A204.1 (cell line): ENCODE results near the gene ENO2.
A peak's percentile ranks its signal among the peaks of the same experiment; 100 is the strongest.

Source experiments
- FAIRE-seq: peaks from 2 replicates; lab custom pipeline; 2012; peaks lifted over from hg19 to GRCh38; lab: Jason Lieb, UNC

The ENO2 gene

DNA sequence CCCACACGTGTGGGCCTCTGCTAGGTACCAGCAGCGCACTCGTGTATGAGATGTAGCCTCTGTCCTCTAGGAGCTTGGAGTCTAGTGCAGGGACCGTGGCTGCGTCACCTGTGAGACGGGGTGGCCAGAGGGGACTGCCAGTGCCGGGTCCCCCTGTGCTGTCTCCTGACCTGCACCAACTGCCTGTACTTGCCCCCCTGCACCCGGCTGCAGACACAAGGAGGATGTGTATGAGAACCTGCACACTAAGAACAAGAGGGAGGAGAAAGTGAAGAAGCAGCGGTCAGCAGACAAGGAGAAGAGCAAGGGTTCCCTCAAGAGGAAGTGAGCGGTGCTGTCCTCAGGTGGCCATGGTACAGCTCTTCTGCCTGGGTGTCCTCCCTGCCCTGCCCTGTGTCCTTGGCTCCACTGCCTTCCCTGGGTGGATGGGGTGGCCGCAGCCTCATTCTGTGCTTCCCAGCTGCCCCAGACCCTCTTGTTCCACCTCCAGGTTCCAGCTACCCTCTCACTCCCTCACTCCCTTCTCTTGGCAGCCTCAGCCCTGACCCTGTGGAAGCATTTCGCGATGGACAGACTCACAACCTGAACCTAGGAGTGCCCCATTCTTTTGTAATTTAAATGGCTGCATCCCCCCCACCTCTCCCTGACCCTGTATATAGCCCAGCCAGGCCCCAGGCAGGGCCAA lies 46.4 kb downstream of the ENO2 start:
- FAIRE-seq, result no peak

DNA sequence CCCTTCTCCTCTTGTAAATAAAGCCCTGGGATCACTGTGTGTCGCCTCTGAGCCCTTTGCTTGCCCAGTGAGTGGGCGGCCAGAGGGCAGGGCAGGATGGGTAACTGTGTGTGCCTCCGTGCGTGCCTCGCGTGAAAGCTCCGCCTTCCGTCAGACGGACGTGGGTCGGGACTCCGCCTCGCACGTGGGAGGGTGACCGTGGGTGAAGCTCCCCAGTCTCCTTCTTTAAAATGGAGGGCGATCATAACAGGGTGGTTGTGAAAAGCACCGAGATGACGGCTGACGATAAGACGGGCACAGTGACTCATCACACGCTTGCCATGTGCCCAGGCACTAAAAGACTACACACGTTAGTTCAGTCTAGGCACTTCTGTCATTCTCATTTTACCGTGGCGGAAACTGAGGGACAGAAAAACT lies 46.9 kb downstream of the ENO2 start:
- FAIRE-seq, result no peak

DNA sequence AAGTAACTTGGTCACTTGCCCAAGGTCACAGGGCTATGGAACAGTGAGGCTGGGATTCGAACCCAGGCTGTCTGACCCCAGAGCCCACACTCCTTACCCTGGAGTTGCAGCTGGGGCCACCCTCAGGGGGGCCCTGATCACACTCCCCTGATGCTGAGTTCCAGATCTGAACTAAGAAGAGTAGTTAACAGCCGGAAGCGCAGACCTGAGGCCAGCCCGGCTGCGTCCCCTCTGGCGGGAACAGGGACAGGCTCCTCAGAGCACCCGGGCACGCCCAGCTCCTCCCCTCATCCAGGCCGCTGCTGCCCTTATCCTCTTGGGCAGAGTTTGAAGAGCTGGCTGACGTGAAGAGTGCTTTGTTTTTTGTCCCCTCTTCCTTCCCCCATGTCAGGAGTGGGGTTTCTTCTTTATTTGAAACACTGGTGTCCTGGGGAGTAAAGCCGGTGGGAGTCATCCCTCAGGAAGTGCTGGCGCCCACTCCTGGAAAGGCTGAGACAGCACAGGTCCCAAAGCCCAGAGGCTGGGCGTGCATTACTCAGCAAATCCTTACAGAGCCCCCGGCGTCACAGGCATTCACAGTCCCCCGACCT lies 47.4 kb downstream of the ENO2 start:
- FAIRE-seq, result peak; percentile 53

DNA sequence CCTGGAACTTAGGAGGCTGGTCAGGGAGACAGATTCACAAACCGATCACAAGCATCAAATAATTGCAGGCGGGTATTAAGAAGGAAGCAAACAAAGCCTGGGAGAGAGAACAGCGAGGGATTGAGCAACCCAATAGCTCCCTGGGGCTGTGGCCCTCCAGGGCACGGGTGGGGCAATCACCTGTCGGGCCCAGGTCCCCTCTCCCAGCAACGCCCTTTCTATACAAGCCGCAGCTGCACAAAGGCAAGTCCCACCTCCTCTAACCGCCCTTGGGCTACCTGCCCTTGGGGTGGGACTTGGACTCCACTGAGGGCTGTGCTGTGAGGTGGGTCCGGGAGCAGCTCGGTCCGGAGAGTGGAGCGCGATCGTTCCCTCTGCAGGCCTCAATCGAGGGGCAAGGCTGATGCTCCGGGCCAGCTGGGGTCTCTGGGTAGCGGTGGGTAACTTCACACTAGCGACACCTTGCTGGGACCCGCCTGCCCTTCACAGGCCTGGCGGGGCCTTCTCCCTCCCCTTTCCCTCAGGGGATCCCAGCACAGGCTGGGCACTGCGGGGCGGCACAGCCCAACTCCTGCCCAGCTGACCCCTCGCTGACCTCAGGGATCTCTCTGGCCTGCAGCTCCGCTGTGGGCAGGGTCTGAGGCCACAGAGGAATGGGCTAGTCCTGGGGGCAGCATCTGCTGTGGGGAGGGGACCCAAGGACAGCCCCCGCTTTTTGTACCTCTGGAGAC lies 48.1 kb downstream of the ENO2 start:
- FAIRE-seq, result no peak

DNA sequence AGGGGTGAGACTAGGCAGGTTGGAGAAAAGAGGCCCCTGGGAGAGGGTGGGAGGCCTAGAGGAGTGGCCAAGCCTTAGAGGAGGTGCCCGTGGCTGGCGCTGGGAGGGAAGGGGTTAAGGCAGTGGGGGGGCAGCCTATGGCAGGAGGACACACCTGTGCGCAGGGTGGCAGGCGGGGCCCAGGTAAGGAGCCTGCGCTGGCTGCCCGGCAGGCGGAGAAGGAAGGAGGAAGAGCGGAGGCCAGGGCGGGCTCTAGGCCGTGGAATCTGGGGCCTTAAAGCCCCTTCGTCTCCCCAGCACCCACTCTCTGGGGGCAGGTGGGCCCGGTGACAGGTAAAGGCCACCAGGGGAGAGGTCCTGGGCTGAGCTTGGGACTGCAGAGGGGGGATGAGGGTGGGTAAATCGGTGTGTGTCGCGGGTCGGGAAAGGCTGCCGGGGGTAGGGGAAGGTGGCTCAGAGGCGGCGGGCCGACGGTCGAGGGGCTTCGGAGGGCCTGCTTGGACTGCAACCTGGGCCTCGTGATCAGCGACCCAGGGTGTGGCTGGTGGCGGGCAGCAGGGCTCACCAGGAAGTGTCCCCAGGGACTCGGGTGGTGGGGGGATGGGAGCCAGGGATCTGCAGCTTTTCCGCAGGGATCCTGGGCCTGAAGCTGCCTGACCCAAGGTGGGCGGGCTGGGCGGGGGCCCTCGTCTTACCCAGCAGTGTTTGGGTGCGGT lies 48.8 kb downstream of the ENO2 start:
- FAIRE-seq, result no peak

DNA sequence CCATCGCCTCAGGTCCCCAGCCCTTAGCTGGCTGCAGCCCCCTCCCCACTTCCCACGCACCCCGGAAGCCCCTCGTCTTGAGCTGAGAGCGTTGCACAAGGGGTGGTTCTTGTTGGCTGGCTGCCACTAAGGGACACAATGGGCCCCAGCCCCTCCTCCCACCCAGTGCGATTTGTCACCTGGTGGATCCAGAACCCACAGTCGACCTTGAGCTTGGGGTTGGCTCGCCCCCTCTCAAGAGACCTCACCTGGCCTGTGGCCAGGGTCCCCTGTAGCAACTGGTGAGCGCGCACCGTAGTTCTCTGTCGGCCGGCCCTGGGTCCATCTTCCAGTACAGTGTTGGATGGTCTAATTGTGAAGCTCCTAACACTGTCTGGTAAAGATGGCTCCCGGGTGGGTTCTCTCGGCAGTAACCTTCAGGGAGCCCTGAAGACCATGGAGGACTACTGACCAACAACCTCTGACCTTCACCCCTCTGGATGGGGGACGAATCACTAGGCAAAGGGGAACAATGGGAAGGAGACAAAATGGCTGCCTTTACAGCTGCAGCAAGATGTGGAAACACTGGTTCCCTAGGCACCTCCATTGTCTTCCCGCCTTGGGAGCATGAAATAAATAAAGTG lies 49.5 kb downstream of the ENO2 start:
- no peak for FAIRE-seq

DNA sequence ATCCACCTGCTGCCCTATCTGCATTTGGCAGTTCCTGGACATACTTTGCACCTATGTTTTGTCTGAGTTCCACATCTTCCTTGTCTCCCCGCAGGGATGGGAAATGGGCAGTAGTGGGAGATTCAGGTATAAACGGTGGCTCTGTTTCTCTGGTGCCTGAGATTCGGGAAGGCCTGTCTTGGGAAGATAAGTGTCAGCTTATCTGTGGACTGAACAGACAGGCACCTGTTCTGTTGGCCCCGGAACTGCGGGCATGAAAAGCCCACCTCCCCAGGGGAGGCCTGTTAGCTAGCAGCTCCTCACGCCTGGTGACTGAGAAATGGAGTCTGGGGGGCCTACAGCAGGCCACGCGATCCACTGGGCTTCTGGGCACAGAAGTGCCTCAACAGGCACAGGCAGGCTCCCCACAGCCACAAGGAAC lies 50.2 kb downstream of the ENO2 start:
- FAIRE-seq, result no peak

DNA sequence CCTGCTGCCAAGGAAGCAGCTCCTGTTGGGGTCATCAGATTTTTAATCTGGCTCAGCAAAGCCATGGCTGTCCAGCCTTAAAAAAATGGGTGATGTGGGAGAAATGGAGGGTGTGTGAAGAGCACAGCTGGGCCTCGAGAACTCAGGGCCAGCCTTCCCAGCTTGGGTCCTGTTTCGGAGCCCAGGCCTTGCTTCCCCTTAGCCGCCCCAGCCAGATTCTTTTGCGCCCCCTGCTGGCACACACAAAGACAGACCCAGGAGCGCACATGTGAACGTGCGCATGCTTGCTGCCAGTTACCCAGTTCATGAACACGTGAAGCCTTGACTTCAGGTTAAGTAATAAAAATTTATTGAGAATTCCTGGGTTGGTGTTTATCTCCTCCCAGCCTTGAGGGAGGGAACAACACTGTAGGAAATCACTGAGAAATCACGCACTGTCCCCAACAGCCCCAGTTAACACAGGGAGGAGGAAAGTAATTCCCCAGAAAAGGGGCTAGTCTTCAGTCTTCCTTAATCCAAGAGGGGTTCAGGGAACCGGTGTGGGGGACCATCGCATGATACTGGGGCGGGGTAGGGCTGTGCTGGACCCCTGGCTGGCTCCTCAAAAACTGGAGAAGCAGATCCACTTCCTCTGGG lies 50.8 kb downstream of the ENO2 start:
- FAIRE-seq, result no peak

DNA sequence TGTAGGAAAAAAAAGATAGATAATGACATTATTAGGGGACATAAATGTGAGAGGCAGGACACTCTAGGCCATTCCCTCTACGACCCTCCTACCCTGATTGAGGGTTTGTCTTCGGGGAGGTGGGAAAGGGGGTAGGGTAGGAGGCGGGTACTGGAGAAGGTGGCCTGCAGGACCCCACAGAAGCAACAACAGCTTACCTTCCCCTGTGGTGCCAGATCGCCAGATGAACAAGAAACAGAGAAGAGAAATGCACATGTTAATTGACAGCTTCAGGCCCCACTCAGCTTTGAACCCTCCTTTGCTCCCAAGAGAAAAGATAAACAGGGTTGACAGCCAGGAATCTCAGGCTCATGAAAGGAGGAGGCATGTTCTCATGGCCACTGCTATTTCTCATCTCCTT lies 51.3 kb downstream of the ENO2 start:
- FAIRE-seq, result no peak

DNA sequence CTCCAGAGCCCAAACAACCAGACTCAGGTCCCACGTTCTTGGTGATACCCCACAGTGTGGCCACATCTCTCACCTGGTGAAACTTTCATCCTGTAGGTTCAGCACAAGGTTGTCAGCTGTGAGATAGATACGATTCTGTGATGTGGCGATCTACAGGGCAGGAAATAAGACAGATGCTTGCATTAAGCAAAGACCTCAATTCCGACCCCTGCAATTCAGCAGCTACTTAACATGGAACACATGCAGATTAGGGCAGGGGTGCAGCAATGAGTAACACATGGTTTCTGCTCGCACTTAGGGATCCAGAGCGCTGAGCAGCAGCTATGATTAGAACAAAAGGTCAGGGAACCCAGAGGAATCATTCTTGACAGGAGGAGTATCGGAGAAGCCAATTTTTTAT lies 52.0 kb downstream of the ENO2 start:
- no peak for FAIRE-seq

DNA sequence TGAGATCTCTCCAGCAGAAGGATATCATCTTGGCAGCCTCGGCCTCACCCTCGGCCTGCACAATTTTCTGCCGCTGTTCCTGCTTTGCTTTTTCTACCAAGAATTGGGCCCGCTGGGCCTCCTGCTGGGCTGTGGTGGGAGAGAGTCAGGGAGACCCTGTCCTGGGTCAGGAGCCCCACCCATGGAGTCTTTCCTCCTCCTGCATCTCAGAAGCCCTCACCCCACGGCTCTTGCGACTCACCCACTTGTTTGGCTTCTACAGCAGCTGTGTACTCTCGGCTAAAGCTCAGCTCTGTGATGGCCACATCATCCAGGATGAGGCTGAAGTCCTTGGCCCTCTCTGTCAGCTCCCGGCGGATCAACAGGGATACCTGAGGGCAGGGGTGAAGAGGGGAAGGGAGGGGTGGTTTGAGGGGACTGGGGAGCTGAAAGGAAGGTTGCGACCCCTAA lies 53.3 kb downstream of the ENO2 start:
- FAIRE-seq, result no peak

DNA sequence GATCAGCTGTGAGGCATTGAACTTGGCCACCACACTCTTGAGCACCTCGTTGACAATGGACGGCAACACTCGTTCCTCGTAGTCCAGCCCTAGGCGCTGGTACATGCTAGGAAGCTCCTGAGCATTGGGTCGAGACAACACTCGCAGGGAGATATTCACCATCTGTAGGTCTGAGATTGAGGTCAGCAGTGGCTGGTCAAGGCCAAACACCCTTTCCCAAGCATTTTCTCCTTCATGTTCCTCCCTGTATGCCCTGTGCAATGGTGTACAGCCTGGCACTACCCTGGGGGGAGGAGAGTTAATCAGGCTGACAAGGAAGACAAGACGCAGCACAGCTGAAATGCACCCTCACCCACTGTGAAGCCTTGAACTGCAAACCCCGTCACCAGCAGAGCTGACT lies 54.0 kb downstream of the ENO2 start:
- no peak for FAIRE-seq

DNA sequence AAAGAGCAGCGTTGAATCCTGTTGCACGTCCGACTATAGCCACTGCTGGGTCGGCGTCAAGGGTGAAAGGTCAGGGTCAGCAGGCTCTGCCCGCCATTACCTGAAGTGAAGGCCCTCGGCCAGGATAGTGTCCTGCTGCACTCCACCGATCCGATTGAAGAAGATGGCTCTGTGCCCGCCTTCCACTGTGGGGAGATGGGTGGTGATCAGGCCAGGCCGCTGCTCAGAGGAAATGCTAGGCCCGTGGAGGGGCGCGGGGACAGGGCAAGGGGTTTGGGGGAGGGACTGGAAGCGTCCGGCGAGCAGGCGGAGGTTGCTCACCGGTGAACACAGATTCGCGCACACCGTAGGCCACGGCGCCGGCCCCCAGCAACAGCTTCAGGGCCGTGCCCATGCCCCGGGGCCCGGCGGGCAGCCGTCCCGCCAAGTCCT lies 55.7 kb downstream of the ENO2 start:
- FAIRE-seq, result no peak
